ENCODE data around the gene TAF11.

- no peak for TF ChIP-seq CTCF (IDR thresholded peaks at IDR 0.05; ENCODE audit: insufficient read depth, low read length)
- no peak for TF ChIP-seq POLR2AphosphoS5 (IDR thresholded peaks at IDR 0.05; ENCODE audit: low read depth)
- no peak for TF ChIP-seq GABPA (IDR thresholded peaks at IDR 0.05; ENCODE audit: low read depth)
- no peak for TF ChIP-seq REST (IDR thresholded peaks at IDR 0.05; ENCODE audit: insufficient replicate concordance, low read depth)
These were observed 48.0 kb downstream of the TAF11 start for GRCh38 chr6:34839666-34840352.

All from HL-60 (cell line).